ENCODE data around the gene NGDN.
A peak's percentile ranks its signal among the peaks of the same experiment; 100 is the strongest.

NGDN gene

DNA sequence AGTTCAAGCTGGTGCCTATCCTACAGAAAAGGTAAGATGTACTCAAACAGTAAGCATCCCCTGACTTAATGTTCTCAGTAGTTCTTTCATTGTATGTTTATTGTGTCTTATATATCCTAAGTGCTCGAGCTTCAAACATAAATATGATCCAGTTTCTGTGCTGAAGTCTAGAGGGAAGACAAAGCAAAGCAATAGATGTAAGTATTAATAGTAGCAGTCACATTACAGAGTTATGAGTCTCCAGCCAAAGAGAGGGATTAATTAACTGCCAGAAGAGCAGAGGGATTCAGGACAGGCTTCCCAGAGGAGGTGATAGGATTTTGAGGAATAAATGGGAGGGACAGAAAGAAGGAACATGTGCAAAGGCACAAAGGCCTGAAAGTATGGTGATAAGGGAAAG is 1.4 kb downstream of the NGDN start:
- no peak for DNase-seq (ENCODE audit: low spot score)

DNA sequence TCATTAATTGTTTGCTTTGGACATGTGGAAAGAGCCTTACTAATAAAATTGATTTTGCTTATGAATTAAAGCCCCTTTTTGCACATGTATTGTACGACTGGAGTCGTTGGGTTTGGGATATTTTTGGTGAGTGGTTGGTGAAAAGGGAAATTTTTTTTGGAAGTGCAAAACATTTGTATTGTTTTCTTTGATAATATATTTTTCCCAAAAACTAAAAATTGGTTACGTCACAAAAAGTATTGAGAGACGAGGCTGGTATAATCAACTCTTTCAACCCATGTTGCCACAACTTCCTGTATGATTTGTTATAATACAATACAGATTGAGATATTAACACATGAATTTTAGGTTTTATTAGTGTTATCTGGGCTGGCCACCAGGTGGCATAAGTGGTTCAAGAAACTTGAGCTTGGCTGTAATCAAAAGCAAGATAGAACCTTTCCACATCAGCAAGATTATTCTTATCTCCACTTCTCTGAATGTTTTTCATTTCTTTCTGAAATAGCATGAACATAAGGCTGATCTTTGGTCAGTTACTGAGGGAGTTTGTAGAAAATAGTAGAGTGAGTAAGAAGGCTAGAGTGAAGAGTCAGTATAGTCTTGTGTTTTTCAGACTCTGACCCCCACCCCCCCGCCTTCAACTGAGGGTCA is 8.7 kb downstream of the NGDN start:
- peak; percentile 76 for DNase-seq (ENCODE audit: low spot score)

DNA sequence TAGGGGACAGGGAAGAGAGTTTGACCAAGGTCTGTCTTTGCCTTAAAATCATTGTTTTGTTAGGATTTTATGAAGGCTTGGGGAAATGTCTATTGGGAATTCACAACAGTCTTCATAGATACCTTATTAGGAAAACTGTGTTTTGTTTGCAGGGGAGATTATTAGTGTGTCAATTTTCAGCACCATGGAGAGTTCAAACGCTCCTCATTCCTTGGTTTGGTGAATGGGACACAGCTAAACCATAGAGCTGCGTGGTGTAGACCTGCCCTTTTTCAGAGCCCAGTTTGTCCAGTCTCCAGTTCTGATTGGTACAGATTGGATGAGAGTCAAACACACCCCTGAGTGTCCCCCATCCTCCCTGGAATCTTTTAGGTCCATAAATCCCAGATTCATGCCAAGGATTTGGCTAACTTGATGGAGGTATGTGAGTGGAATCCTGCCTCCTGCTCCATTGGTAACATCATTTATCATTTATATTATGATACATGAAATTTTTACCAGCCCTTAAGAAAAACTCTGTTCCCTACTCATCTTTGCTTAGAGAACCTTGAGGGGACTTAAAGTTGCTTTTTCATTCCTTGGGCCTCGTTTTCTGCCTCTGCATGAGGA is 12.0 kb downstream of the NGDN start:
- DNase-seq (ENCODE audit: low spot score), result no peak

DNA sequence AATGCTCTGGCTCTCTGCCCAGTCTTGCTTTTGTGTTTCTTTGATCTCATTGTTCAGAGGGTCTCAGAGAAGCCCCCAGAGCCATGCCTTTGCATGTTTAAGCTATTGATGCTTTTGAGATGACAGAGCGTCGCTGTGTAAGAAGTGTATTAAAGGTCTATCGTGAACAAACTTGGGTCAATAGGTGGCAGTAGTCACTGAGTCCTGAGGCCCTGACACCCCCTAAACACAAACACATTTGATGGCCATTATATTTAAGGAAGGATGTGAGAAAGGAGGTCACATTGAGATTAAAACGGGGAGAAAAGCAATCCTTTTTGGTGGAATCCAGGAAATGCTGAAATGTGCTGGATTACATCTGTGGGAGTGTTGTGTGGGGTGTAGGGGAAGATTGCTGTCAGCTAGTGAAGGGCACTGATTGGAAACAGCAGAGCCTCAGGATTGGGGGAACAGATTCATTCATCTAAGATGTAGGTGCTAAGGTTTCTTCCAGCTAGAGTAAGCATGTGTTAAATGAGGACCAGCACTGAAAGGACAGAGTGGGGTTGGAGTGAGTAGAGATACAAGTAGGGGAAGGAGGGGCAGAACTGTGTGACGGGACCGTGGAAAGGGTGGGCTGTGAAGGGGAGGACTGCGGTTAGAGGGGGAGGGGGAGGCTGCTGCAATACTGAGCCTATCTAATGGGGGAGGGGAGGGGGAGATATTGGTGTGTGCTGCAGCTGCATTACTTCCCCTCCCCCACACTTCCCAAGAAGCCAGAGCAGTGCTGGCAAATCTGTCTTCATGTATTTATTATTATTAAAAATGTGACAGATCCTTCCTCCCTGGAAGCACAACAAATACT is 12.7 kb downstream of the NGDN start:
- peak; percentile 51 for DNase-seq (ENCODE audit: low spot score)

DNA sequence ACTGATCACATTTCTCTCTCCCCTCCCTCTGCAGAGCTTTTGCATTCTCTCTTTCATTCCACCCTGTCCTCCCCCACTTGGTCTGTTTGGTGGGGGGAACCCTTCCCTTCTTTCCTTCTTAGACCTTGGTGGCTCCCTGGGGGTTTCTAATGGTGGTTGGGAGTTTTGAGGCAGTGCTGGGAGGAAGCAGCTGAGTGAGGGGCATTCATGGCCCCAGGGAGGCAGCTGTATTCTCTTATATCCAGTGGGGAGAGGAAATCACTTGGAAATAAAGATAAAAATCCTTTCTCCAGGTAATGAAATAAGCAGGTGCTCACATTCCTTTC is 13.3 kb downstream of the NGDN start:
- no peak for DNase-seq (ENCODE audit: low spot score)

DNA sequence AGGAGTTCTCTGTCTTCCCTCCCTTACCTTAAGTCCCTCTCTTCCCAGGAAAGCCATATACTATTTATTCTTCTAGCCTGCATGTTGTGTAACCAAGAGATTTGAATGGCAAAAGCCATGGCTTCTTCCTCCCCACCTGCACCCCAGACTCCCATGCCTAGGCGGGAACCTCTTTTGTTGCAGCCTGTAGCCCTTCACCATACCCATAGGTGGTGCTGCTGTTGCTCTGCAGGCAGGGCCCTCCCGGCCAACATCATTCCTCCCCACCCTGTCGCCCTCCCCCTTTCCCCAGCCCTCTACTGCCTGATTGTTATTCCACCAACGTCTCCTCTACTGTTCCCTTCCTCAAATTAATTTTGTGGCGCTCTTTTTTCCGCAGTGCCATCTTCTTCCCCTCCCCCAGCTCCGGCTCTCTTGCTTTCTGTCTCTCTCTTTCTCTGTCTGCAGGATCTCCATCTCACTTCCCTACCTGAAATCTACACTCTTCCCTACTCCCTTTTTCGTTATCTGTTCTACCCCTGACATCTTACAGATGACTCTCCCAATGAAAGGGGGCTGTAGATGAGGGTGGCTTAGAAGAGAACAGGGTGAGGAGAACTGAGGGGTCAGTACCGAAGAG is 13.8 kb downstream of the NGDN start:
- peak; percentile 91 for DNase-seq (ENCODE audit: low spot score)

DNA sequence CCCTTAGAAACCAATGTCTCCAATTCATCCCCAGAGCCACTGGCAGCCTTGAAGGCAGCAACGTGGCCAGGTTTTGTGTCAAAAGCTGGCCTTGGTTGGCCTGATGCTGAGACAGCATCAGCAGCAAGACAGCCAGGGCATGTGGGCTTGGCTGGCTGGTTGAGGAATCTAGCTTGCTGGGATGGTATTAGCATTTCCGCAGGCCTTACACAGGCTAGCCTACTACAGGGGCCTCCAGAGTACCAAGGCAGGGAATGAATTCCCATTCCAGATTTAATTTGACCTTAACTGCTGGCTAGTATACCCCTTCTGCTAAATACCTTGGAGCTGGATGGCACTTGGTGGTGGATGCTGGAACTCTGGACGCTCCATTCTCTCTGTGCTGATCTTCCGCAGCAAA is 15.8 kb downstream of the NGDN start:
- no peak for DNase-seq (ENCODE audit: low spot score)

DNA sequence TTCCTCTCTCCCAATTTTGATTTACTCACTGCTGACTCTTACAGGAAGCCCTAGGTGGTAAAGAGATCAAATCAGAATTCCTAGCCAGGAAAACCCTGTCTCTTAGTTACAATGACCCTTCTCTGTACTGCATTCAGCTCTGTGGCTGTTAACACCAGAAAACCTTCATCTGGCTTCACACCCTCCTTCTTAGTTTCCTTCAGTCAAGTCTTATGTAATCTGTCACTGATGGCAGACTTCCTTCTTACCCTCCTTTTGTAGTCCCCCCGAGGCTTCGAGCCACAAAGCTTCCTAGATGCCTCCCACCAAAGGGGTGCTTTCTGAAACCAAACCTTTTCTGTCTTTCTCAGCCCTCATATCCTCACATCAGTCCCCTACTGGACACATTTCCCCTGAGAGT is 16.5 kb downstream of the NGDN start:
- DNase-seq (ENCODE audit: low spot score), result no peak

DNA sequence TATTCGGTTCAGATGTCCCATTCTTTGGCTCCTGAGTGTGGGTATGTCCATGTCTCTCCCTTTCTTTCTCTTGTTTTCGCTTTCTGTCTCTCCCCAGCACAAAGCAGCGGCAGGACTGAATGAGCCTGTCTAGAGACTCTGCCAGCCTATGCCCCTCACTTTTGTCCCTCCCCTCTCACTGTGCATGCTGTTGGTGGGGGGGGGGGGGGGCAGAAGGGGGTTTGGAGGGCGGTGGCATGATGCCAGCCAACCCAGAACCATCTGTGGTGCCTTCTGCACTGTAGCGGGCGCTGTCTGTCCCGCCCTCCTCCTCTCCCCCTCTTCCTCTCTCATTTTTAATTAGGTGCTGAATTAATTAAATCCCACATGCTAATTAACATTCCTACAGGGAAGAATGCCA is 17.7 kb downstream of the NGDN start:
- peak; percentile 72 for DNase-seq (ENCODE audit: low spot score)

DNA sequence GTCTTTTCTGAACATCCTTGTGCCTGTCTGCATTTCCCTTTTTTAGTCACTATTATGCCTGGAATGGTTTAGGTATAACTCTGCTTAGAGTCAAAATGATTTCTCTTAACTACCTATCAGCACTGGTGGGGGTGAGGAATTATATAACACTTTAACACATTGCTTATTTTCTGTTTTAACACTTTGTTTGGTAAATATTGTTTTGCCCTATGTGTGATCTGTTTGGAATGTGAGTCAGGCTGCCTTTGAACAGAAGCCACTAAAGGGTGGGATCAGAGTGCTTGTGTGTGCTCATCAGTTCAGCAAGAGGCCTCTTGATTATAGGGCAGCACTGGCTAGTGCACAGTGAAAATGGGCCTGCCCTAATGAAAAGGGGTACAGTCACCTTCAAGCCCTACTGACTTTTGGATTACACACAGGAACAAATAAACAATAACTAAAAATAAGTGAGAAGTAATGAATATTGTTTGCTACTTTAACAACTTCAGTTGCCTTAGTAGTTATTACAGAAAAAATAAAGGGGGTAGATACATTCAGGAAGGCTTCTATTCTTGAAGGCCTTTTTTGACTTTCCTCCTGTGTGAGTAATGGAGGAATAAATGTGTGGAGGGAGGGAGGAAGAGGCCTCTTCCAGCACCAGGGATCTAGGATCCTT is 23.2 kb downstream of the NGDN start:
- no peak for DNase-seq (ENCODE audit: low spot score)

DNA sequence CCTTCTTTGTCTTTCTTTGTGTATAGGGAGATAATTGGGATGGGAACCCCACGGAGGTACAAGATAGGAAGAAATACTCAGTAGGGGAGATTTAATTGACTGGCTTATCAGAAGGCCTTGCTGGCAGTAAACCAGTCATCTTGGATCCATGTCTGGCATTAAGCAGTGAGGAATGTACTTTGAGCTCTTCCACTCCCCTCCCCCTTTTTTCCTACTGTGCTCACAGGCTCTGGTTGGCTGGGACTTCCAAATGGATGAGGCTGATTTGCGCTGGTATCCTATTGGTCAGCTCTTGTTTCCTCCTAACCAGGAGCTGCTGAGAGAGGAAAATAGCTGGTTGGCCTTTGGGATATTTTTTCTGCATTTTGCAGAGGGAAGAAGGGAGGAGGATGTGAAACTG is 24.7 kb downstream of the NGDN start:
- DNase-seq (ENCODE audit: low spot score), result no peak

DNA sequence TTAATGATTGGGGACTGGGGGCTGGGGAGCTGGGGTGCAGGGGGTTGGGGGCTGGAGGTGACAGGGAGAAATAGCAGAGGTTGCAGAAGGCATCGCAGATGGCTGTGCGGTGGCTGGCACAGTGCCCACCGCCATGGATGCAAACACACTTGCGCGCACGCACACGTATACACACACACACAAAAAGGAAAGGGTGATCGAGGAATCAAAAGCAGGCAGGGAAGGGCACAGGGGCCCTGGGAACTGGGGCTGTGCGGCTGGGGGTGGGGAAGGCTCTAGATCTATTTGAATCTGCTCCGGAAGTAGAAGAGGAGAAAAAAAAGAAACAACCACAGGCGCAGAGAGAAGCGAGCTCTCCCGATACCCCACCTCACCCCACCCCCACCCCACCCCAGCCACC is 42.7 kb downstream of the NGDN start:
- DNase-seq (ENCODE audit: low spot score), result peak; percentile 51

DNA sequence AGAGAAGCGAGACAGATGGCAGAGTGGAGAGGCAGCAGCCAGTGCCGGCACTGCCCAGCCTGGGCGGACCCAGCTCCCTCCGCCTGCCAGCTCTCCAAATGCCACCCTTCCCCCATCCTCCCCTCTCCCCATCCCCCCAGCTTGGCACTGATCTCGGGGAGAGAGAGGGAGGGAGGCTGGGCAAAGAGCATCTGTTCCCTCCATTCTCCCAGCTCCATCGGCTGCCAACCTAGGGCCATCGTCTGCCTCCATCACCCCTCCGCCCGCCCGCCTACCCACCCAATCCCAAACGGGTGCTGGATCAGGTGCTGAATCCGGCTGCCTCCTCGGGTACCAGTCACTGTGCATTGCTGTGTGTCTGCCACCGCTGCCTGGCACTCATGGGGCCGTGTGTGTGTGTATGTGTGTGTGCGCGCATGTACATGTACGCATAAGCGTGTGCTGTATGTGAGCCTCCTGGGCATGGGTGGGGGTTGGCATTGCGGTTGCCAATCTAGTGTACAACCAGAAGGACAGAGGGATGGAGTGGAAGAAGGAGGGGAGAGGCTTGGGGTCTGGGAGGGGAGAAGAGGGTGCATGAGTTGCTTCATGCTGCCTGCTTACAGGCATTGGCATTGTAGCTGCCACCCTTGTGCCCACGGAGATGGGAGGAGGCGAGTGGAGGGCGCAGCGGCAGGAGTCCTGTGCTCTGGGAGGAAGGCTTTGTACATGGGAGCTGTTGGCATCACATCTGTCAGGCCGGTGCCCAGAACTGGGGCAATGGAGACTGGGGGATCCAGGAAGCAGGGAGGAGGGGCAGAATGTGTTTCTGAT is 43.7 kb downstream of the NGDN start:
- peak; percentile 90 for DNase-seq (ENCODE audit: low spot score)

DNA sequence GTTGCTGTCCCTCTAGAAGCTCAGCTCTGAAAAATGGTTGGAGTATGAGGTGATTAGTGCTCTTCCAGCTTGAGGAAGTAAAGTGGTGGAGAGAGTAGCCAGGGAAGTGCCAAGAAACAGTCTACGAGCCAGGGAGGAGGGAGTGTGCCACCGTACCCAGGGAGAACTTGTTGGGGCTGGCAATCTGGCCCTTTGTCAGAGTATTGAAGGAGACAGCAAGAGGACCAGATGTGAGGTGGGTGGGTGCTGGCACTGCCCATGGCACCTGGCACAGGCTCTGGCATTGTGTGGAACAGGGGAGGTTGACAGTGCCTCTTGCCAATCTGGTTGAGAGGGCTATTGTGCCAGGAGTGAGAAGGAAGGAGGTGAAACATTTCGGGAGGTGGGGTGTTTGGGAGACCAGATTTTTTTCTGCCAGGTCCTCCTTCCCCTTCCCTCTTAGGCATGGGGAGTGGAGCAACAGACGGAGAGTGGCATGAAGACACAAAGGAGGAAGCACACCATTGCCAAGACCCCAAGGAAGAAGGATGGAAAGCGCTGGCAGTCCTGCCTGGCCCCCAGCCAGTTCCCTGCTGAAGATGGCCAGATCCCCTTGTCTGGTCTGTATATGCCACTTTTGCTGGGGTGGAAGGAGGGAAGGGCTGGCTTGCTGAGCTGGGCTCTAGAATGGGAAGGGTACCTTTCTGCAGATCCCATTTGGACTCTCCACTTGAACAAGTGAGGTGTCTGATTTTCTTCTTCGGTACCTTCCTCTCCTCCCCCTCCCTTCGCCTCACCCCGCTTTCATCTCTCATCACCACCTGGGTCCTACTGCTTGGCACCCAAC is 44.5 kb downstream of the NGDN start:
- DNase-seq (ENCODE audit: low spot score), result peak; percentile 78

DNA sequence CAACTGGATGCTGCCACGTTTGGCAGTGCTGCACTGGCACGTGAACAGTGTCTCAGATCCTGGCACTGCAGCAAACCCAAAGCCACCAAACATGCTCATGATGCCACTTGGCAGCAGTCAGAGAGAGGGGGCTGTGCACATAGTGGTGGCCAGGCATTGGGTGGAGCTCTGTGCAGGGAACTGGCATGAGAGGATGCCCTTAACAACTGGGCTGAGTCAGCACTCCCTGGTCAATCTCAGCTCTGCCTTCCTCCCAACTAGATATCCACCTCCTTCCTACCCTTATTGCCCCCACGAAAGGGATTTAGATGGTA is 45.1 kb downstream of the NGDN start:
- peak; percentile 78 for DNase-seq (ENCODE audit: low spot score)

DNA sequence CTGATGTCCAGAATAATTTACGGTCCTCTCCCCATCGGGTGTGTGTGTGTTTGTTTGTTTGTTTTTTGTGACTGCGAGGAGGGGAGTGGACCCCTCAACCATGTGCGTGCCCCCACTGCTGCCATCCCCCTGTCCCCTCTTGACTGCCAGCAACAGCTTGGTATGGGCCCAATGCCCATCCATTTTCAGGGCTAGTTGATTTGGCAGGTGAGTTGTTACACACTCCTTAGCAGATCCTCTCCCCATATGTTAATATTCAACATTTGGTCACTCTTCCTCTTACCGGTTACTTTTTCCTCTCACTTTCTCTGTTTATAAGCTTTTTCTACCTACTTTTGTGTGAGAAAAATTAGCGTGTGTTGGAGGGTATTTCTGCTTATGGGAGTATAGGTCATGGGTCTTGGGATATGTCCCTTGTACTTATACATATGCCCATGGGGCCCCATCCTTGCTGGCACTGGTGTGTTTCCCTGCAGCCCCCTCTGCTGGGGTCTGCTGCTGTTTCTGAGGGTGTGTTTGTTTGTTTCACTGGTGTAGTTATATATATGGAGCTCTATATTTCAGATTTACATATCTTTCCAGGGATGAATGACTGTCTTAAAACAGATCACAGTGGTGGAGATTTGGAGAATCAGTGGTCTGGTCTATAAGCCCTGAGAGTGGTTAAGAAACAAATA is 48.3 kb downstream of the NGDN start:
- no peak for DNase-seq (ENCODE audit: low spot score)

DNA sequence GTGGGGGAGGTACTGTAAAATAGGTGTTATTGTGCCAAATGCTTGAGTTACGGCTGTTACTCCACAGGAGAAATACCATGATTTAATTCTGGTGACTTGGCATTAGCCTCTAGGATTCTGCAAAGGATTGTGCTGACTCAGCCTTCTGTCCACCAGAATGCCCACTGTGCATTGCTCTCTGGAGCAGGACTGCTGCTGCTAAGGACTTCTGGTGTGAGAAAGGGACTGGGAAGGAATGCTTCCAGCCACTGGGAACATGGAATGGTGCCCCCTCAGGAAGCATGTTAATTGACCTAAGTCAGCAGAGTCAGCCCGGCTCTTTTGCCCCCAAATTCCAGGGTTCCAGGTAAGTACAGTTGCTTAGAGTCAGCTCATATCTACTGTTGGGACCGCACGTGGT is 49.2 kb downstream of the NGDN start:
- no peak for DNase-seq (ENCODE audit: low spot score)

DNA sequence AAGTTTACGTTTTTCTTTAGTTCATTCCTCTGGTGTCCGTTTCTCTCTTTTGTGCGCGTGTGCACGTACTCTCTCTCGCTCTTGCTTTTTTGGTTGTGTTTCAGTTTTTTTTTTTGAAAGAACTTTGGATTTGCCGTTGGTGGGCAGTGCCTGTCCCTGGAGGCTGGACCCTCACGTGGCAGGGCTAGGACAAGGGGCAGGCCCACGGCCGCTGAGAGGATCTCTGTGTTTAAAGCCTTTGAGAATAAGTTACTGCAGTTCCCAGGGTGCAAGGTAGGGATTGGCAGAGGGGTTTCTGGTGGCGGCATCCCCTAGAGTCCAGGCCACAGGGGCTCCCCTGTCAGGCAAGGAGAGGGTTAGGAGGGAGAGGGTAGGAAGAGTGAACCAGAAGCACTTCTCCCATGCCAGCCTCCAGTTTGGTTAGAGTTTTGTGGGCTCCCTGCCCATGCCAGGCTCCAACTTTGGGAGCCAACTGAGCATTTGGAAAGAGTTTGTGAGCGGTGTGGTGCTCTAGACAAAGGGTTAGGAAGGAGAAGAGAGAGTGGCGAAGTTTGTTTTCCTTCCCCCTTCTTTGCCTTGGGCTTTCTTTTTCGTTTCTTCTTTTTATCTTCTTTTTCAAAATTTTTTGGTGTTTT is 51.5 kb downstream of the NGDN start:
- peak; percentile 36 for DNase-seq (ENCODE audit: low spot score)

DNA sequence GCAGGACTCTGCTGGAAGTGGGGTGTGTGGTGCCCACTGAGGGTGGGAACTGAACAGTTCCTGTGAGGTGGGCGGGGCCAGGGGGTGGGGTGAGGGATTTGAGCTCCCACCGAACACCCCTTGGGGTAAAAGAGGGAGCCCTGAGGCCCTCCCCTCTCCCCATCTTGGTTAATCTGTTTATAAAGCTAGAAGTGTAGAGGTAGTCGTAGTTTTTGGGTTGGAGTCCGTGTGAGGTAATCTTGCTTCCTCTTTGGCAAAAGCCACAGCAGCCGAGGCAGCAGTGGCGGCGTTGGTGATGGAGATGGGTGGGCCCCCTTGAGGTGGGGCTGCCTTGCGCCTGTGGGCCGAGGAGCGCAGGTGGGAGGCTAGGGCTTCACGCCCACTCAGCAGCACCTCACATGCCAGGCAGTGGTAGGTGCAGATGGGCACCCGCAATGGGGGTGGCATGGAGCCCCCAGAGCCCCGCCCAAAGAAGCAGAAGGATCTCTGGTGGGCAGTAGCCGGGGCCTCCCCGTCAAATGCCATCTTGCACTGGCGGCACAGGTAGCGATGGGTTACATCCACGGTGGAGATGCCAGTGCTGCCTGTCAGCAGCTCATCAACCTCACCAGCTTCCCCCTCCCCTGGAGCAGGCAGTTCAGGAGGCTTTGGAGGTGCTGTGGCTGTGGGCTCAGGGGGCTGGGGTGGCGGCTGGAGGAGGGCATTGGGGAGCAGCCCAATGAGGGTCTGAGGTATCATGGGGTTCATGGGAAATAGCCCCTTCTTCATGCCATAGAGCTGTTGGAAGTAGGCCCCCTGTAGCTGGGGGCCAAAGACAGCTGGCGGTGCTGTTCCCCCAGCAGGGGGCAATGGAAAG is 52.5 kb downstream of the NGDN start:
- no peak for DNase-seq (ENCODE audit: low spot score)
